ENCODE results near the gene DNAJC22.

Gene DNAJC22

DNA sequence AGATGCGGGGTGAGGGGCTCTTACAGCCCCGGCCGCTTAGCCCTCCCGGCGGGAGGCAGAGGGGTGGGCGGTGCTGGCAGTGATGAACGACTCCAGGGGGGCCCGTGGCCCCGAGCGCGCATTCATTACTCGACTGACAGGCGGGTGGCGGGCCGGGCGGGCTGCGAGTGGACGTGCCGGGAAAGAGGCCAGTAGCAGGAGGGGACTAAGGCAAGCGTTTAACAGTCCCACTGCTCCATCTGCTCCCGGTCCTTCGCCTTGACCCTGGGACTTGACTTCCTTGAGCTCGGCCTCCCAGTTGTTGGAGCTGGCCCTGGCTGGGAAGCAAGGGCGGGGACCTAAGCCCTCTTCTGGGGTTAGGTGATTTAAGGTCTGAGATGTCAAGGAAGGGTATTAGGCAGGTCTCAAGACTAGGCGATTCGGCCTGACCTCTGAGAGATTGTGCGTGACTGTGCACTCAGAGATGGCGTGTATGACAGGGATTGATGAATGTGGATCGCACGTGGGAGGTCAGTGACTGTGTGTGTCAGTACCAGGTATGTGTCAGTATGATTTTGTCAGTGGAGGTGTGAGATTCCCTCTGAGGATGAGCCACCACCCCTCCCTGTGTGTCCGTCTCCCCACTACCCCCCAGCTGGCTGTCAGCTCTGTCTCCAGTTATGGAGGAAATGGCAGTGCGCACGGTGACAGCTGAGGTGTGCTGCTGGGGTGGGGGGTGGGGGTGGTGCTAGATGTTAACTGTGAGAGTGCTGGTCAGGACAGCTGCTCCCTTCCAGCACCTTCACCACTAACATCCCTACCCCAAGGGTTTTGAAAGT lies 3.6 kb upstream of the DNAJC22 start:
- in situ Hi-C loops (cut with MboI; ENCODE audit: low sequenced_read_pairs) = no loop called here

DNA sequence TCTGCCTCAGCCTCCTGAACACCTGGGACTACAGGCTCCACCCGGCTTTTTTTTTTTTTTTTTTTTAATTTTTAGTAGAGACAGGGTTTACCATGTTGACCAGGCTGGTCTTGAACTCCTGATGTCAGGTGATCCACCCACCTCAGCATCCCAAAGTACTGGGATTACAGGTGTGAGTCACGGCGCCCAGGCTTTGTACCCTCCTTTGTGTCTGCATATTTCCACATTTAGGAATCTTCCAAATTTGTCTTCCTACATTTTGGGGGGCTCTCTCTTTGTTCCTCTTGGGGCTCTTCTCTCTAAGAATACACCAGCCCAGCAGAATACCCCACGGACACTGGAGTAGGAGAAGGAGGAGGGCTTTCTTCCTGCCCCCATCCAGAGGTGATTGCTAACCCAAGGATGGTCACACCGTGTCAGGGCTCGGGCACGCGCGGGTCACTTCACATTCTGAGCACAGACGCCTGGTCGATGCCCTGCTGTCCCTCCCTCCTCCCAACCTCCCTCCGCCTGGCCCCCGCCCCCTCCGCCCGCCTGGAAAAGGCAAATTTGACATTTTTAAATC lies 2.1 kb upstream of the DNAJC22 start:
- in situ Hi-C loops (cut with MboI; ENCODE audit: low sequenced_read_pairs) = no loop called here

DNA sequence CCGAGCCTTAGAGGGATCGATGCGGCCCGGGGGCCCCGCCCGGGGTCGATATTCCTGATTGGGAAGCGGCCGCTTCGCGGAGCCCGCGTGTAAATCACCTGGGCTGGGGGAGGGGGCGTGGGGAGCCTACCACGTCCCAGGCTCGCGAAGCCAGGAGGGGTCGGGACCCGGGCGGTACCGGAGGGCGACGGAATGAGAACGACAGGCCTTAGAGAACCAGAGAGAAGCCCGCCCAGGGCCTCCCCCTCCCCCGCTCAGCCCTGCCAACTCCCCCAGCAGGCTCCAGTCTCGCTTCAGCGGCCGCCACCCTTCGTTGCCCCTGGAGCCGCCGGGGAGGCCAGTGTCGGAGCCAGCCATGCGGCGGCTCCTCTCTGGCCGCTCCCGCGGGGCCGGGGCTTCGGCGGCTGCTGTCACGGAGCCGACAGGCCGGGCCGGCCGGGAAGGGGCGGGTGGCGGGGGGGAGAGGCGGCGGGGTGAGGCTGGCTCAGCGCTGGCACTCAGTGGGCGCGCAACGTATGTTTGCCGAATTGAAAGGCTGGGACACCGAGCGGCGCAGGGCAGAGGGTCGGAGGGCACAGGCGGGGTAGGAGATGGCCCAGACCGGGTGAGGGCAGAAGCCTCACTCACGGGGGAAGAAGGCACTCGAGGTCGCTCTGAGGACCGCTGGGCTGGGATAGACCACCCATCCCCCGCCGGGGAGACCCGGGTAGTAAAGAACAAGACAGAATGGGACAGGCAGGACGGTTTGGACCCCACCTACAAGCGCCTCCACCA lies 1.4 kb upstream of the DNAJC22 start:
- in situ Hi-C loops (cut with MboI; ENCODE audit: low sequenced_read_pairs) = no loop called here

DNA sequence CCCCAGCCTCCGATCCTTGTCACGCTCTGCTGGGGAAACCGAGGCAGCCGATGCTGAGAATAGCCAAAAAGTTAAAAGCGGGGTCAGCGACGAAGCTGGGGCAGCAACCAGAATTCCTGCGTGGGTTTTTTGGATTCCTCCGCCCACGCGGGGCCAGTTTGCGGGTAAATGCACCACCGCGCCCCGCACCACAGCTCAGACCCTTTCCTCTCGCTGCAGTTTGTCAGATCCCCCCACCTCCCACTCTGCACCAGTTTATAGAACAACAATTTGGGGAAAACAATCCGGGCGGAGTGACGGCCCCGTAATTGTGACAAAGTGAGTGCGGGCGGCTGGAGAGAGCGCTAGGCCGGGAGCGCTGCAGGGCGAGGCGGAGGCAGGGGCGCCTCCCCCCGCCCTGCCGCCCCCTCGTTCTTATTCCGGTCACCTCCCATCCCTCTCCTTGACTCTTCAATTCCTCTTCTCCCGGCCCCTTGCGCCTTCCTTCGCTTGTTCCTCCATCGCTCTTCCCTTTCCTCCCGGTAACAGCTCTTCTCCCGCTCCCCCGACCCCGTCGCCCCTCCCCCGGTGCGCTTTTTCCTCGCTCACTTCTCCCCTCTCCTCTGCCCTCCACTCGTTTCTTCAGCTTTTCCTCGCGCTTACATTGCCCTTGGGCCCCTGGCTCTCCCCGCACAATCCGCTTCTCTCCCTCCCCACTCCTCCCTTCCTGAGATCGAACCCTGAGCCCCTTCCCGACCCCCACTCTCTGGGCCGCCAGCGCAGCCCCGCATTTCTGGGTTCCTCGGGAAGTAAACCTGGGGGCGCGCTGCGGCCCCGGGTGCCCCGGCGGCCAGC lies 646 bp upstream of the DNAJC22 start:
- in situ Hi-C loops (cut with MboI; ENCODE audit: low sequenced_read_pairs) = no loop called here

DNA sequence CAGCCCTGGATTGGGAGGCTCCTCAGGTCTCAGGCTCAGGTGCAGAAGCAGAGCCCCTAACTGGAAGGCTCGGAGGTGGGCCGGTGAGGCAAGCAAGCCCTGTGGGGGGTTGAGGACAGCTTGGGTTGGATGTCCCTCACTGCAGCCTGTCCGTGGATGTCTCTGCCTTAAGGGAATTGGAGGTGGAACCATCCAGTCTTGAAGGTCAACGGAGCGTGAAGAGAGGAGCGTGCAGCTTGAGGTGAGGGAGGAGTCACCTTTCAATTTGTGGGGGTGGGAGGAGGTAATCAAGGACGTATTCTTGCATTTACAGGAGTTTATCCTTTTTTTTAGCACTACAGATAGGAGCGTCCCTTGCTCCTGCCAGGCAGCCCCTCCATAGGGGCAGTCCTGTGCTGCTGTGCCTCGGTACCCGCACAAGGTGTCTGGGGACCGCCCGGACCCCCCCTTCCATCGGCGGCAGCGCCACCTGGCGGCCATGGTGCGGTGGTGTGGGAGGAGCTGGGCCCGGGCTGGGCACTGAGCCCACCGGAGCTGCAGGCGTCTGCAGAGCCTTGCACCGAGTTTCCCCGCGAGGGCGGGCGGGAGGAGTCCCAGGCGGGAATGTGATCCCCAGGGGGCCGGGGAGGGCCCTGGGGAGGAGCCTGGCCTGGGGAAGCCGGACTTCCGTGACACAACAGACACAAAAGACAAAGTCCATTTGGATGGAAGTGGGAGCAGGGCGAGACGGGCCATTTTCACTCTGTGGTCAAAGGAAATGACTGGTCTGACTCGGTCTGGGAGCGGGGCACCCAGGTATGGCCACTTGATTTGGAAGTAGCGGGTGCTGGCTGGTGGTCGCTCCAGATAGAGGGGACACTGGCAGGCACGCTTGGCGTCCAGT lies 864 bp downstream of the DNAJC22 start:
- in situ Hi-C loops (cut with MboI; ENCODE audit: low sequenced_read_pairs) = no loop called here

DNA sequence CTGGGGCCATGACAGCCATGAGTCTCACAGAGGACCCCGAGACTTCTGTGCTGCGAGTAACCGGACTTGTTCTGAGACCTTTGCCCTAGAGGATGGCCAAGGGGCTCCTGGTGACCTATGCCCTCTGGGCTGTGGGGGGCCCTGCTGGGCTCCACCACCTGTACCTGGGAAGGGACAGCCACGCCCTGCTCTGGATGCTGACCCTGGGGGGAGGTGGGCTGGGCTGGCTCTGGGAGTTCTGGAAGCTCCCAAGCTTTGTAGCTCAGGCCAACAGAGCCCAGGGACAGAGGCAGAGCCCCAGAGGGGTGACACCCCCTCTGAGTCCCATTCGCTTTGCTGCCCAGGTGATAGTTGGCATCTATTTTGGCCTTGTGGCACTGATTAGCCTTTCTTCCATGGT lies 2.1 kb downstream of the DNAJC22 start:
- in situ Hi-C loops (cut with MboI; ENCODE audit: low sequenced_read_pairs) = no loop called here

DNA sequence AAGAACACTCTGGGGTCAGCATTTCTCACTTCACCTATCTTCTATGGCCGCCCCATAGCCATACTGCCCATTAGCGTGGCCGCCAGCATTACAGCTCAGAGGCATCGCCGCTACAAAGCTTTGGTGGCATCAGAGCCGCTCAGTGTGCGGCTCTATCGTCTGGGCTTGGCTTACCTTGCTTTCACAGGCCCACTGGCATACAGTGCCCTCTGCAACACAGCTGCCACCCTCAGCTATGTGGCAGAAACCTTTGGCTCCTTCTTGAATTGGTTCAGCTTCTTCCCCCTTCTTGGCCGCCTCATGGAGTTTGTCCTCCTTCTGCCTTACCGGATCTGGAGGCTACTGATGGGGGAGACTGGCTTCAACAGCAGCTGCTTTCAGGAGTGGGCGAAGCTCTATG lies 2.6 kb downstream of the DNAJC22 start:
- in situ Hi-C loops (cut with MboI; ENCODE audit: low sequenced_read_pairs) = no loop called here

DNA sequence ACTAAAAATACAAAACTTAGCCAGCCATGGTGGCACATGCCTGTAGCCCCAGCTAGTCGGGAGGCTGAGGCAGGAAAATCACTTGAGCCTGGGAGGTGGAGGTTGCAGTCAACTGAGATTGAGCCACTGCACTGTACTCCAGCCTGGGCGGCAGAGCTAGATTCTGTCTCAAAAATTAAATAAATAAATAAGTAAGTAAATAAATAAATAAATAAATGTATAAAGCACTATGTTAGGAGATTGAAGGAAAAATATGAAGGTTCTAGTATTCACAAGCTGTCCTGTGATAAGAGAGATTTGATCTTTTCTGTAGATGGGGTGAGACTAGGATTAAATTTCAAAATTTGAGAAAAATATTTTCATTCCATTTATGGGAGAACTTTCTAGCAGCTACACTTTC lies 5.7 kb downstream of the DNAJC22 start:
- in situ Hi-C loops (cut with MboI; ENCODE audit: low sequenced_read_pairs) = loop anchor here (25.0 kb wide), 1 partner anchor 160 kb away; no protein-coding TSS in a partner anchor

DNA sequence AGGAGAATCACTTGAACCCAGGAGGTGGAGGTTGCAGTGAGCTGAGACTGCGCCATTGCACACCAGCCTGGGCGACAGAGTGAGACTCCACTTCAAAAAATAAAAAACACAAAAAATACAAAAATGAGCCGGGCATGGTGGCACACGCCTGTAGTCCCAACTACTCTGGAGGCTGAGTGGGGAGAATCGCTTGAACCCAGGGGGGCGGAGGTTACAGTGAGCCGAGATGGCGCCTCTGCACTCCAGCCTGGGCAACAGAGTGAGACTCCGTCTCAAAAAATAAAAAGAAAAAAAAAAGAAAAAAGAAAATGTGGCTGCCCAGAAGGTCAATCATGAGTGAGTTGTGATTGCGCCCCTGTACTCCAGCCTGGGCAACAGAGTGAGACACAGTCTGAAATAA lies 9.2 kb downstream of the DNAJC22 start:
- in situ Hi-C loops (cut with MboI; ENCODE audit: low sequenced_read_pairs) = loop anchor here (25.0 kb wide), 1 partner anchor 156 kb away; no protein-coding TSS in a partner anchor

DNA sequence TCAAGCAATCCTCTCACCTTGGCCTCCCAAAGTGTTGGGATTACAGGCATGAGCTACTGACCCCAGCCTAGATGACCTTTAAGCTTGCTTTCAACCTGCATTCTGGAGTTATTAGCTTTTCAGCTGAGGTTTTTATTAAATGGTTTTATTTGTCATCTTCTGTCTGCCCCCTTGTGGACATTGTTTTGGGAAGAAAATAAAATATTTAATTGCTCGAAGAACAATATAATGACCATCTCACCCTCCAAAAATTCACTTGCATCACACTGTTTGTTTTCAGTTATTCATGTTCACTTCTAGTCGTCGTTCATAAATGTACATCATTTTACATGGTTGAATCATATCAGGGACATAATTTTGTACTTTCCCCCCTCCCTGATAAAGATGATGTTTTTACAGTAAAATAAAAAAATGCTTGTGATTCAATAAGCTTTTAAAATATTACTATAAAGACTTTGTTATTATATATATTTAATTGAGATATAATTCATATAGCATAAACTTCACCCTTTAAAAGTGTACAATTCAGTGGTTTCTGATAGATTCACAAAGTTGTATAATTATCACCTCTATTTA lies 10.5 kb downstream of the DNAJC22 start:
- in situ Hi-C loops (cut with MboI; ENCODE audit: low sequenced_read_pairs) = loop anchor here (25.0 kb wide), 1 partner anchor 155 kb away; no protein-coding TSS in a partner anchor

DNA sequence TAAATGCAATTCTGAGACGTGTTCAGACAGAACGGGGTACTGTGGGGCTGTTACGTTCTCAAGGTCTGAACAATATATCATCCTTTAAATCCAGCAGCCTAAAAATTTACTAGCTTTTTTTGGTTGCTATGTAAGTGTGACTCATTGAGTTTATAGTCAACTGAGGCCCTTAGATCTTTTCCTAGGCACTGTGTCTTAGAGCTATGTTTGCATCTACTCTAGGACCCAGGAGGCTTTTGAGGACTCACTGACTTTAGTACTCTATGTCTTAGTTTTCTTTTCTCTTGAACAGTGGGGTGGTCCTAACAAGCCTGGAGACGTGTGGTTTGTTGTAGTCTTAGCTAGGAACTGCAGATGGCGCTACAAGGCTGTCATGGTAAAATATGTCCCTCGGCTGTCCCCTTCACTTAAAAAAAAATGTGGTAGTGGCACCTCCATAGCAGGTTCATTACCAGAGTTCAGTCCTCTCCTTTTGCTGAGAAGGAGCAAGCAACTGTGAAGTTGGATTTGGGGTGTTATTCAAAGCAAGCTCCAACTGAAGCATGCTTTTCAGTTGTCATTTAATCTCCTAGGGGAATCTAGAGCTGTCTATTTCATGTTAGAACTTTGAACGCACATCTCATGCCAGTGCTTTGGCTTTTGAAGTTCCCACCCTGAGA lies 11.9 kb downstream of the DNAJC22 start:
- in situ Hi-C loops (cut with MboI; ENCODE audit: low sequenced_read_pairs) = loop anchor here (25.0 kb wide), 1 partner anchor 154 kb away; no protein-coding TSS in a partner anchor

DNA sequence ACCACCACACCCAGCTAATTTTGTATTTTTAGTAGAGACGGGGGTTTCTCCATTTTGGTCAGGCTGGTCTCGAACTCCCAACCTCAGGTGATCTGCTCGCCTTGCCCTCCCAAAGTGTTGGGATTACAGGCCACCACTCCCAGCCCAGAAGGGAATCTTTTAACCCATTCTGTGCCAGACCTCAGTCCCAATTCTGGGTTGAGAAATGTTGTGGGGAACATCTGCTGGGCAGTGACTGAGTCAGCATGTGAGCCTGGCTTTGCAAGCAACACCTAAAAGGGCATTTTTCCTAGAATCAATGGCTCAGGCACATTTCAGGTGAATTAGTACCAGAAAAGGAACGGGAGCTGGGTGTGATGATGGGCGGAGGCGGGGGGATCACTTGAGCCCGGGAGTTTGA lies 13.0 kb downstream of the DNAJC22 start:
- in situ Hi-C loops (cut with MboI; ENCODE audit: low sequenced_read_pairs) = loop anchor here (25.0 kb wide), 1 partner anchor 153 kb away; no protein-coding TSS in a partner anchor

DNA sequence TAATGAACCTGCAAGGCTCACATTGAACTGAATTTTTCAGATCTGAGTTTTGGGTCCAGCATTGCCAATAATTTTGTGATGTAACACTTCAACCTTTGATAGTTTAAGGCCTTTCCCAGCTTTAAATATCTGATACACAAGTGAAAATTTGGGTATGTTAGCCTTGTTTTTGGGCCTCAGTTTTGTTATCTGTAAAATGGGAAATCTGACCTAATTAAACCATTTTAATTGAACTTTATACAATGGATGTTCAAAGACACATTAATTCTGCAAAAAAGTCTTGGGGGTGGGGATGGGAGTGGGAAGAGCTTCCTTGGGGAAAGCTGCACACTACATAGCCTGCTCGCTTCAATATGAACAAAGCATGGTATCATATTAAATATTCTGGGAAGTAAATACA lies 15.4 kb downstream of the DNAJC22 start:
- in situ Hi-C loops (cut with MboI; ENCODE audit: low sequenced_read_pairs) = loop anchor here (25.0 kb wide), 1 partner anchor 150 kb away; no protein-coding TSS in a partner anchor

DNA sequence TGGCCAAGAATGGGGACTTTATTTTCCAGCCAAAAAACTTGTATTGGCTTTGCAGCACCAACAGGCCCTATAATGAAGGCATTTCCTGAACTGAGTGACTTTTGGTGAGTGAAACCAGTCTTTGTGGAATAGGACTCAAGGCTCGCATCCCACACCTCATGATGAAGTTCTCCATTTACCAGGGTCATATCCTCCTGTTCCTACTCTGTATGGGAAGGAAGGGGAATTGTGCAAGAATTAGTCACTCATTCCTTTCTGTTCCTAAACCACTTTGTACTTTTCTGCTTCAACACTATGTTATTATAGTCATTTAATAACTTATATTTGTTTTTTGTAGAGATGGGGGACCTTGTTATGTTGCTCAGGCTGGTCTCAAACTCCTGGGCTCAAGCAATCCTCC lies 18.3 kb downstream of the DNAJC22 start:
- in situ Hi-C loops (cut with MboI; ENCODE audit: low sequenced_read_pairs) = loop anchor here (25.0 kb wide), 1 partner anchor 147 kb away; no protein-coding TSS in a partner anchor

DNA sequence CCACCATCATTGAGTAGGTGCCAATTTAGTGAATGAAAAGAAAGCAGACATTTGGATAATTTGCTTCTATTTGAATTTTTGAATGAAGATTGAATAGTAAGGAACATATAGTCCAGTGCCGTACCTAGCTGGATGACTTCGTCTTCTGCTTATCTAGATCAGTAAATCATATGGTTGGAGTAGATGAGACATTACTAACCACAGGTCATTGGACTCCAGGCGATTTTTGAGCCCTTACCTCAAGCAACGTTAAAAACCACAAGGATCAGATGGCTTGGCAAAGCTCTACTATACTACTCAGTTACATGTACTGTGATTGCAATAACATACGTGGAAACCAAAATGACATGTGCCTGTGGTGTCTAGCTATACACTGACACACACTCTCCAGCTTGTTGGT lies 18.9 kb downstream of the DNAJC22 start:
- in situ Hi-C loops (cut with MboI; ENCODE audit: low sequenced_read_pairs) = loop anchor here (25.0 kb wide), 1 partner anchor 147 kb away; no protein-coding TSS in a partner anchor

DNA sequence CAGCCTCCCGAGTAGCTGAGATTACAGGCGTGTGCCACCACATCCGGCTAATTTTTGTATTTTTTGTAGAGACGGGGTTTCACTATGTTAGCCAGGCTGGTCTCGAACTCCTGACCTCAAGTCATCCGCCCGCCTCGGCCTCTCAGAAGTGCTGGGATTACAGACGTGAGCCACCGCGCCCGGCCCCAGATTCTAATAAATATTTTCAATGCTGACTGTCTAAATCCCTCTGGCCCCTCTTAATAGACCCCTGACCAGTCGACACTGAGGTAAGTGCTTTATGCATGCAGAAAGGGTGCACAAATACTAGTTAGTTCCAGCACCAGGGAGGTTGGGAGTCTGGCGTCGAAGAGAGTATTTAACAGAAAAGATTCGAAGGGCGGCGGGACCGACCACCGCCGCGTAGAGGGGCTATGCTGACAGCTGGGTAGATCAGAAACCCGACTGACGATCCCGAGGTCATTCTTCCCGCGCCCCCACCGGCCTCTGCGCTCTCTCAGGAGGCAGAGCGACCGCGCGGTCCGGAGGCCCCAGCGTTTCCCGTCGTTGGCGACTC lies 19.5 kb downstream of the DNAJC22 start:
- in situ Hi-C loops (cut with MboI; ENCODE audit: low sequenced_read_pairs) = loop anchor here (25.0 kb wide), 1 partner anchor 146 kb away; no protein-coding TSS in a partner anchor

DNA sequence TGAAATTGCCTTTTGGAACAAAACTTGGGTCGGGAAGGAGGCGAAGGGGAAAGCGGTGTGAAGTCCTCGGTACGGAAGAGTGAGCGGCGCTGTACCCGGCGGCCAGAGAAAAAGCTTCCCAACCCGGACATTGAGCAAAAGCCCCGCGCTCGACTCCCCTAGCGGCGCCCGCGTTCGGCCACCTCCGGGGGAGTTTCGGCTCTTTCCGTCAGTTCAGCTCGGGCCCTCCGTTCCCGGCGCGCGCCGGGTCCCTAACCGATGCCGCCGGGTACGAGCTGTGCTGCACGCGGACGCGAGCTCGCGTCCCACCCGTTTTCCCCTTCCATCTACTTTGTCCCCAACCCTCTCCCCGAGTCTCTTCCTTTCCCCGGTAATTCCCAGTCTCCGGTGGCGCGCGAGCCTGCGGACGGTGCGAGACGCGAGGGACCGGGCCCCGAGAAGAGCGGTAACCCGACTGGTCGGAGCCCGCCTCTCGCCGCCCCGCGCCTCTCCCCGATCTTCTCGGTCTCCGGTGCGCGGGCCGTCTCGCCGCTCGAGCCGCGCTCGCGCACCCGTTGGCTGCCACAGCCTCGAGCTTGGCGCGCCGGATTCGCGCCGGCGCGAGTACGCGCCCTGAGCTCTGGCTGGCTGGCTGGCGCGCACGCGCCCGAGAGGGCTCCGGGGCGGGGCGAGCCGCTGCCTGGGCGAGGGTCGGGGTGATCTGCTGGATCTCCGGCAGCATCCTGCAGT lies 20.1 kb downstream of the DNAJC22 start:
- in situ Hi-C loops (cut with MboI; ENCODE audit: low sequenced_read_pairs) = loop anchor here (25.0 kb wide), 1 partner anchor 145 kb away; no protein-coding TSS in a partner anchor
